Measurements from ENCODE around the gene CSF2RB. TPM values are rescaled to one million over a fixed set of nuclear protein-coding genes. Genes with fewer than 3 reads are reported as not detected.

The CSF2RB gene
- polyA plus RNA-seq (ENCODE audit: insufficient read length in 4 of 4): 1 to 10 TPM; 2.3 to 3.1 (median 2.8) TPM

GRCh38 chr22:36913427-36914389 is at the start of gene CSF2RB:
Gene CSF2RB (plus strand): TSS chr22:36913628. CDS start chr22:36922208, 8,580 bp downstream.
- DNase-seq (ENCODE audit: low read depth in 4 of 4, low spot score in 3 of 4): no peak

- no peak for DNase-seq (ENCODE audit: low read depth in 4 of 4, low spot score in 3 of 4)
These were observed 49.4 kb upstream of the CSF2RB start for GRCh38 chr22:36863979-36864378.

GRCh38 chr22:36864454-36865215 is 48.8 kb upstream of the CSF2RB start:
- DNase-seq (ENCODE audit: low read depth in 4 of 4, low spot score in 3 of 4): no peak

- DNase-seq (ENCODE audit: low read depth in 4 of 4, low spot score in 3 of 4): peak in 1 of 4 donors; percentile 14
These were observed 48.1 kb upstream of the CSF2RB start for GRCh38 chr22:36865346-36865745.

GRCh38 chr22:36867695-36868094 is 45.7 kb upstream of the CSF2RB start:
- no peak for DNase-seq (ENCODE audit: low read depth in 4 of 4, low spot score in 3 of 4)

GRCh38 chr22:36868546-36869181 is 44.8 kb upstream of the CSF2RB start:
- DNase-seq (ENCODE audit: low read depth in 4 of 4, low spot score in 3 of 4): no peak

GRCh38 chr22:36870250-36870649 is 43.2 kb upstream of the CSF2RB start:
- DNase-seq (ENCODE audit: low read depth in 4 of 4, low spot score in 3 of 4): no peak

- no peak for DNase-seq (ENCODE audit: low read depth in 4 of 4, low spot score in 3 of 4)
These were observed 41.8 kb upstream of the CSF2RB start for GRCh38 chr22:36871669-36872081.

GRCh38 chr22:36872084-36872483 is 41.3 kb upstream of the CSF2RB start:
- DNase-seq (ENCODE audit: low read depth in 4 of 4, low spot score in 3 of 4): no peak

- no peak for DNase-seq (ENCODE audit: low read depth in 4 of 4, low spot score in 3 of 4)
These were observed 40.4 kb upstream of the CSF2RB start for GRCh38 chr22:36872866-36873498.

- peak in 2 of 4 donors; percentile 19 to 36 for DNase-seq (ENCODE audit: low read depth in 4 of 4, low spot score in 3 of 4)
These were observed 39.7 kb upstream of the CSF2RB start for GRCh38 chr22:36873614-36874308.

- DNase-seq (ENCODE audit: low read depth in 4 of 4, low spot score in 3 of 4): no peak
These were observed 39.1 kb upstream of the CSF2RB start for GRCh38 chr22:36874309-36874696.

- no peak for DNase-seq (ENCODE audit: low read depth in 4 of 4, low spot score in 3 of 4)
These were observed 38.7 kb upstream of the CSF2RB start for GRCh38 chr22:36874736-36875135.

GRCh38 chr22:36875741-36876140 is 37.7 kb upstream of the CSF2RB start:
- no peak for DNase-seq (ENCODE audit: low read depth in 4 of 4, low spot score in 3 of 4)

GRCh38 chr22:36879775-36880174 is 33.7 kb upstream of the CSF2RB start:
- no peak for DNase-seq (ENCODE audit: low read depth in 4 of 4, low spot score in 3 of 4)

GRCh38 chr22:36881504-36882245 is 31.8 kb upstream of the CSF2RB start:
- no peak for DNase-seq (ENCODE audit: low read depth in 4 of 4, low spot score in 3 of 4)

GRCh38 chr22:36884349-36885158 is 28.9 kb upstream of the CSF2RB start:
- no peak for DNase-seq (ENCODE audit: low read depth in 4 of 4, low spot score in 3 of 4)

- no peak for DNase-seq (ENCODE audit: low read depth in 4 of 4, low spot score in 3 of 4)
These were observed 28.0 kb upstream of the CSF2RB start for GRCh38 chr22:36885474-36885873.
